BLaER1 treated with 17β-estradiol and CSF1 and Interleukin-3, amounts not matched to agents 10 nM and 100 nM (cell line): ENCODE results near the gene MPRIP.

Experiments
- H3K27ac ChIP-seq, 11 experiments: shearing (Covaris generic); formaldehyde crosslinking; 2 replicates each; pipeline ENCODE4 v1.8.1; 2022
- H3K27me3 ChIP-seq, 11 experiments: shearing (Covaris generic); formaldehyde crosslinking; 2 replicates each; pipeline ENCODE4 v1.8.1; 2022
- H3K36me3 ChIP-seq, 11 experiments: shearing (Covaris generic); formaldehyde crosslinking; 2 replicates each; pipeline ENCODE4 v1.8.1; 2022
- H3K4me1 ChIP-seq, 10 experiments: shearing (Covaris generic); formaldehyde crosslinking; 2 replicates each; pipeline ENCODE4 v1.8.1; 2022
- H3K4me2 ChIP-seq, 11 experiments: shearing (Covaris generic); formaldehyde crosslinking; 2 replicates each; pipeline ENCODE4 v1.8.1; 2022
- H3K4me3 ChIP-seq, 10 experiments: shearing (Covaris generic); formaldehyde crosslinking; 2 replicates each; pipeline ENCODE4 v1.8.1; 2022
- H3K9ac ChIP-seq, 11 experiments: shearing (Covaris generic); formaldehyde crosslinking; 2 replicates each; pipeline ENCODE4 v1.8.1; 2022
- H3K9me3 ChIP-seq, 11 experiments: shearing (Covaris generic); formaldehyde crosslinking; replicated peaks in 1 of 11; 2 replicates each; pipeline ENCODE4 v1.8.1; 2022
- H4K20me1 ChIP-seq, 11 experiments: shearing (Covaris generic); formaldehyde crosslinking; 2 replicates each; pipeline ENCODE4 v1.8.1; 2022
- Cebpa-rat ChIP-seq, 11 experiments: shearing (Covaris generic); IDR thresholded peaks; 2 replicates each; pipeline ENCODE4 v1.8.1; 2022

Gene MPRIP

GRCh38 chr17:17201271-17201670 lies 159.0 kb downstream of the MPRIP start:
- peaks cover 47 to 87% (median 83%) of the 10 kb centered on the region in 10 experiments for H3K4me1 ChIP-seq
- TF ChIP-seq Cebpa-rat (IDR thresholded peaks at IDR 0.05) = no peak
- 0 out of 22 replicates have a peak, but pooled peaks cover 0 to 1% (median 0%) of the 10 kb centered on the region in 11 experiments for H3K9me3 ChIP-seq
- H4K20me1 ChIP-seq = peaks cover 11 to 64% (median 30%) of the 10 kb centered on the region in 11 experiments; a peak in 16 of 22 replicates
- H3K4me3 ChIP-seq = no peak overlapping the region
- peaks cover 21 to 57% (median 29%) of the 10 kb centered on the region in 11 experiments for H3K36me3 ChIP-seq
- H3K9ac ChIP-seq = peak overlapping the region in 4 of 11 experiments; percentile 53 to 70 (median 64); a peak in 4 of 22 replicates
- H3K27me3 ChIP-seq = peaks cover 0 to 3% (median 0%) of the 10 kb centered on the region in 11 experiments; a peak in 1 of 22 replicates
- H3K4me2 ChIP-seq = peak overlapping the region in 8 of 11 experiments; percentile 70 to 99 (median 98); a peak in 15 of 22 replicates
- H3K27ac ChIP-seq = 0 out of 22 replicates have a peak overlapping the region, but pooled peaks of 1 of the 11 experiments have one; percentile 69

- peak overlapping the region in 8 of 11 experiments; percentile 22 to 99 (median 98); a peak in 15 of 22 replicates for H3K4me2 ChIP-seq
- peaks cover 0 to 3% (median 0%) of the 10 kb centered on the region in 11 experiments; a peak in 1 of 22 replicates for H3K27me3 ChIP-seq
- H4K20me1 ChIP-seq = peaks cover 11 to 64% (median 30%) of the 10 kb centered on the region in 11 experiments; a peak in 16 of 22 replicates
- peak overlapping the region in 4 of 11 experiments; percentile 10 to 70 (median 22); a peak in 4 of 22 replicates for H3K9ac ChIP-seq
- peaks cover 21 to 57% (median 29%) of the 10 kb centered on the region in 11 experiments for H3K36me3 ChIP-seq
- no peak overlapping the region for H3K4me3 ChIP-seq
- 0 out of 22 replicates have a peak, but pooled peaks cover 0 to 4% (median 0%) of the 10 kb centered on the region in 11 experiments for H3K9me3 ChIP-seq
- peak overlapping the region in 2 of 11 experiments; percentile 2 to 24; a peak in 1 of 22 replicates for H3K27ac ChIP-seq
- TF ChIP-seq Cebpa-rat (IDR thresholded peaks at IDR 0.05) = no peak
- H3K4me1 ChIP-seq = peaks cover 47 to 88% (median 83%) of the 10 kb centered on the region in 10 experiments
Measured at GRCh38 chr17:17201907-17202306, 159.7 kb downstream of the MPRIP start.

- H3K36me3 ChIP-seq = peaks cover 21 to 48% (median 29%) of the 10 kb centered on the region in 11 experiments
- H3K9me3 ChIP-seq = 0 out of 22 replicates have a peak, but pooled peaks cover 0 to 4% (median 0%) of the 10 kb centered on the region in 11 experiments
- peak overlapping the region; percentile 88 to 100 (median 99) for H3K4me2 ChIP-seq
- H3K27ac ChIP-seq = peak overlapping the region in 7 of 11 experiments; percentile 86 to 95 (median 91); a peak in 11 of 22 replicates
- H3K4me3 ChIP-seq = peak overlapping the region in 7 of 10 experiments; percentile 67 to 80 (median 76); a peak in 8 of 20 replicates
- H3K4me1 ChIP-seq = peaks cover 47 to 81% (median 77%) of the 10 kb centered on the region in 10 experiments
- peak overlapping the region in 10 of 11 experiments; percentile 10 to 94 (median 84); a peak in 16 of 22 replicates for H3K9ac ChIP-seq
- no peak for TF ChIP-seq Cebpa-rat (IDR thresholded peaks at IDR 0.05)
- peaks cover 0 to 3% (median 0%) of the 10 kb centered on the region in 11 experiments; a peak in 1 of 22 replicates for H3K27me3 ChIP-seq
- peaks cover 11 to 63% (median 30%) of the 10 kb centered on the region in 11 experiments; a peak in 16 of 22 replicates for H4K20me1 ChIP-seq
Measured at GRCh38 chr17:17203173-17203730, 161.0 kb downstream of the MPRIP start.

GRCh38 chr17:17204041-17204591 lies 161.9 kb downstream of the MPRIP start:
- Histone ChIP-seq H3K4me2 (peak overlapping the region; percentile 88 to 100 (median 99)), H3K9ac (peak overlapping the region; percentile 71 to 94 (median 83); a peak in 19 of 22 replicates), H3K27me3 (peaks cover 0 to 3% (median 0%) of the 10 kb centered on the region in 11 experiments; a peak in 1 of 22 replicates), H3K4me1 (peaks cover 47 to 73% (median 69%) of the 10 kb centered on the region in 10 experiments), H3K27ac (peak overlapping the region in 9 of 11 experiments; percentile 21 to 95 (median 89); a peak in 16 of 22 replicates), H3K4me3 (peak overlapping the region; percentile 63 to 80 (median 72)), H4K20me1 (peaks cover 11 to 62% (median 30%) of the 10 kb centered on the region in 11 experiments; a peak in 16 of 22 replicates), H3K36me3 (peaks cover 21 to 44% (median 28%) of the 10 kb centered on the region in 11 experiments), H3K9me3 (0 out of 22 replicates have a peak, but pooled peaks cover 0 to 4% (median 0%) of the 10 kb centered on the region in 11 experiments)
- TF ChIP-seq Cebpa-rat (IDR thresholded peaks at IDR 0.05) = no peak

GRCh38 chr17:17204635-17205231 lies 162.5 kb downstream of the MPRIP start:
- no peak for TF ChIP-seq Cebpa-rat (IDR thresholded peaks at IDR 0.05)
- peak overlapping the region; percentile 88 to 100 (median 99) for H3K4me2 ChIP-seq
- peak overlapping the region; percentile 71 to 94 (median 83); a peak in 21 of 22 replicates for H3K9ac ChIP-seq
- H3K4me3 ChIP-seq = peak overlapping the region; percentile 63 to 80 (median 72)
- H3K27ac ChIP-seq = peak overlapping the region in 10 of 11 experiments; percentile 75 to 95 (median 88); a peak in 18 of 22 replicates
- H3K27me3 ChIP-seq = peaks cover 0 to 3% (median 0%) of the 10 kb centered on the region in 11 experiments; a peak in 1 of 22 replicates
- H4K20me1 ChIP-seq = peaks cover 11 to 56% (median 30%) of the 10 kb centered on the region in 11 experiments; a peak in 16 of 22 replicates
- H3K36me3 ChIP-seq = peaks cover 21 to 44% (median 28%) of the 10 kb centered on the region in 11 experiments
- peaks cover 42 to 67% (median 63%) of the 10 kb centered on the region in 10 experiments for H3K4me1 ChIP-seq
- H3K9me3 ChIP-seq = 0 out of 22 replicates have a peak, but pooled peaks cover 0 to 4% (median 0%) of the 10 kb centered on the region in 11 experiments

- TF ChIP-seq Cebpa-rat (IDR thresholded peaks at IDR 0.05) = no peak
- H3K36me3 ChIP-seq = peaks cover 22 to 45% (median 29%) of the 10 kb centered on the region in 11 experiments
- H3K4me3 ChIP-seq = peak overlapping the region; percentile 63 to 80 (median 72)
- peak overlapping the region; percentile 71 to 94 (median 83) for H3K9ac ChIP-seq
- peaks cover 34 to 59% (median 55%) of the 10 kb centered on the region in 10 experiments for H3K4me1 ChIP-seq
- H3K4me2 ChIP-seq = peak overlapping the region; percentile 88 to 100 (median 99)
- H3K27ac ChIP-seq = peak overlapping the region; percentile 47 to 95 (median 86); a peak in 21 of 22 replicates
- 0 out of 22 replicates have a peak, but pooled peaks cover 0 to 4% (median 0%) of the 10 kb centered on the region in 11 experiments for H3K9me3 ChIP-seq
- H4K20me1 ChIP-seq = peaks cover 11 to 48% (median 30%) of the 10 kb centered on the region in 11 experiments; a peak in 16 of 22 replicates
- no peaks in the 10 kb centered on the region for H3K27me3 ChIP-seq
Measured at GRCh38 chr17:17205368-17206123, 163.3 kb downstream of the MPRIP start.

GRCh38 chr17:17206124-17206912 lies 164.1 kb downstream of the MPRIP start, which contains the start of gene PLD6:
PLD6 (minus strand) TSS chr17:17206333; CDS start chr17:17206286, 47 bp downstream.
- H3K9me3 ChIP-seq = 0 out of 22 replicates have a peak, but pooled peaks cover 0 to 4% (median 0%) of the 10 kb centered on the region in 11 experiments
- peaks cover 30 to 51% (median 49%) of the 10 kb centered on the region in 10 experiments for H3K4me1 ChIP-seq
- peak within 1 kb of the TSS; percentile 47 to 95 (median 86); a peak in 21 of 22 replicates for H3K27ac ChIP-seq
- no peaks in the 10 kb centered on the region for H3K27me3 ChIP-seq
- peak within 1 kb of the TSS; percentile 71 to 94 (median 83) for H3K9ac ChIP-seq
- no peak for TF ChIP-seq Cebpa-rat (IDR thresholded peaks at IDR 0.05)
- H3K36me3 ChIP-seq = peaks cover 22 to 45% (median 29%) of the 10 kb centered on the region in 11 experiments
- H3K4me3 ChIP-seq = peak within 1 kb of the TSS; percentile 63 to 80 (median 72)
- peak within 1 kb of the TSS; percentile 88 to 100 (median 99) for H3K4me2 ChIP-seq
- peaks cover 11 to 40% (median 28%) of the 10 kb centered on the region in 11 experiments; a peak in 17 of 22 replicates for H4K20me1 ChIP-seq
